Measurements from ENCODE around the gene PAQR3.
"Not testable (repeated sequence)": the region's sequence is repeated elsewhere in the genome, so short reads cannot be mapped to it uniquely, and the experiment has no call there.

Gene PAQR3

GRCh38 chr4:78926826-78927225 is 12.4 kb downstream of the PAQR3 start:
- Histone ChIP-seq H3K27me3 (replicated peaks; ENCODE audit: control insufficient read depth, insufficient read depth, low read length) (no peaks in the 10 kb centered on the region), H3K4me3 (replicated peaks; ENCODE audit: low read depth, low read length) (no peak overlapping the region), H3K36me3 (ENCODE audit: control insufficient read depth, insufficient read depth, low read length) (no peaks in the 10 kb centered on the region)
- TF ChIP-seq, protein P1, sequence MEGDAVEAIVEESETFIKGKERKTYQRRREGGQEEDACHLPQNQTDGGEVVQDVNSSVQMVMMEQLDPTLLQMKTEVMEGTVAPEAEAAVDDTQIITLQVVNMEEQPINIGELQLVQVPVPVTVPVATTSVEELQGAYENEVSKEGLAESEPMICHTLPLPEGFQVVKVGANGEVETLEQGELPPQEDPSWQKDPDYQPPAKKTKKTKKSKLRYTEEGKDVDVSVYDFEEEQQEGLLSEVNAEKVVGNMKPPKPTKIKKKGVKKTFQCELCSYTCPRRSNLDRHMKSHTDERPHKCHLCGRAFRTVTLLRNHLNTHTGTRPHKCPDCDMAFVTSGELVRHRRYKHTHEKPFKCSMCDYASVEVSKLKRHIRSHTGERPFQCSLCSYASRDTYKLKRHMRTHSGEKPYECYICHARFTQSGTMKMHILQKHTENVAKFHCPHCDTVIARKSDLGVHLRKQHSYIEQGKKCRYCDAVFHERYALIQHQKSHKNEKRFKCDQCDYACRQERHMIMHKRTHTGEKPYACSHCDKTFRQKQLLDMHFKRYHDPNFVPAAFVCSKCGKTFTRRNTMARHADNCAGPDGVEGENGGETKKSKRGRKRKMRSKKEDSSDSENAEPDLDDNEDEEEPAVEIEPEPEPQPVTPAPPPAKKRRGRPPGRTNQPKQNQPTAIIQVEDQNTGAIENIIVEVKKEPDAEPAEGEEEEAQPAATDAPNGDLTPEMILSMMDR (IDR thresholded peaks at IDR 0.05; ENCODE audit: insufficient read depth, low read length, poor library complexity, severe bottlenecking): no peak
- no peak for DNase-seq (ENCODE audit: extremely low read depth, insufficient read length)

DNA sequence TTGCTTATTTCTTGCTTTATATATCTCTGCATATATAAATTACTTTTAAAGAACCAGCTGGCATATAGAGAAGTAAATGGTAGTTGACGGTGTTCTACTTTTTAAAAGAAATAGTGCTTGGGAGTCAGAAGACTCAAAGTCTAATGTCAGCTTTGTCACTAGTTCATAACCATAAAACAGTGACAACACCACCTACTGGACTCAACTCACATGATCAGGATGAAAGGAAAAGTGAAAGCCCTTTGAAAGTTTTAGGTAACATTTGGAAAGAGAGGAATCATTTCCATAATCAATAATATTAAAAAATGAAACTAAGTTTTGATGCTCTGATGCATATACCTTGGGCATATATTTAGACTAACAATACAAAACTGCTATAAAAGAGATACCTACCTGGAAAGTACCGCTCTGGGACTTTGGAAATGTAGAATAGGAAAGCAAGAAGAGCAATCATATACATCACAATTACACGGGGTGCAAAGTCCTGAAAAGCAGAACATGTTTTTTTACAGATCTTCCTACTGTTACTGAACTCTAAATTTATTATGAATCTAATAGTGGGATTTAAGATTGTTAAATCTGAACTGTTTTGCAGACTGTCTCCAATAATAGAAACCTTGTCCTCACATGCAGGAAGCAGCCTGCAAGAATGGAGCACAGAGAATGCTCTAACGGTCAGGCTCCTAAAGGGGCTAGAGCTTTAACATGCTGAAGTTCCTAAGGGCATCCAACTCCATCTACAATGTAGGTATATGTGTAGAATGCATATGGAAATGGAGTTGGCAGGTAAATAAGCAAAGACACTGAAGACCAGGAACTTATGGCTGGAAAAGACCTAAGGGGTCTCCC is 15.6 kb downstream of the PAQR3 start:
- TF ChIP-seq, protein P1 (IDR thresholded peaks at IDR 0.05; ENCODE audit: insufficient read depth, low read length, poor library complexity, severe bottlenecking): peak; percentile 21
- H3K36me3 ChIP-seq (ENCODE audit: control insufficient read depth, insufficient read depth, low read length): no peaks in the 10 kb centered on the region

GRCh38 chr4:78922207-78922606 is 17.0 kb downstream of the PAQR3 start:
- Histone ChIP-seq H3K27me3 (replicated peaks; ENCODE audit: control insufficient read depth, insufficient read depth, low read length) (no peaks in the 10 kb centered on the region), H3K4me3 (replicated peaks; ENCODE audit: low read depth, low read length) (no peak overlapping the region), H3K36me3 (ENCODE audit: control insufficient read depth, insufficient read depth, low read length) (no peaks in the 10 kb centered on the region)
- no peak for DNase-seq (ENCODE audit: extremely low read depth, insufficient read length)
- TF ChIP-seq, protein P1 (IDR thresholded peaks at IDR 0.05; ENCODE audit: insufficient read depth, low read length, poor library complexity, severe bottlenecking): no peak

More for the DNA sequence above, 15.6 kb downstream of the PAQR3 start:
- Histone ChIP-seq H3K4me3 (replicated peaks; ENCODE audit: low read depth, low read length) (no peak overlapping the region), H3K27me3 (replicated peaks; ENCODE audit: control insufficient read depth, insufficient read depth, low read length) (no peaks in the 10 kb centered on the region)
- DNase-seq (ENCODE audit: extremely low read depth, insufficient read length): no peak

GRCh38 chr4:78910612-78911011 is 28.6 kb downstream of the PAQR3 start:
- TF ChIP-seq, protein P1 (IDR thresholded peaks at IDR 0.05; ENCODE audit: insufficient read depth, low read length, poor library complexity, severe bottlenecking): no peak

GRCh38 chr4:78908974-78909373 is 30.3 kb downstream of the PAQR3 start:
- H3K36me3 ChIP-seq (ENCODE audit: control insufficient read depth, insufficient read depth, low read length); DNase-seq (ENCODE audit: extremely low read depth, insufficient read length); H3K27me3 ChIP-seq (replicated peaks; ENCODE audit: control insufficient read depth, insufficient read depth, low read length); H3K4me3 ChIP-seq (replicated peaks; ENCODE audit: low read depth, low read length): not testable (repeated sequence)

More at GRCh38 chr4:78910612-78911011, 28.6 kb downstream of the PAQR3 start:
- no peaks in the 10 kb centered on the region for H3K27me3 ChIP-seq (replicated peaks; ENCODE audit: control insufficient read depth, insufficient read depth, low read length)
- no peak overlapping the region for H3K4me3 ChIP-seq (replicated peaks; ENCODE audit: low read depth, low read length)
- peaks cover 6% of the 10 kb centered on the region for H3K36me3 ChIP-seq (ENCODE audit: control insufficient read depth, insufficient read depth, low read length)
- no peak for DNase-seq (ENCODE audit: extremely low read depth, insufficient read length)

GRCh38 chr4:78907638-78908037 is 31.6 kb downstream of the PAQR3 start:
- peaks cover 6% of the 10 kb centered on the region for H3K36me3 ChIP-seq (ENCODE audit: control insufficient read depth, insufficient read depth, low read length)
- TF ChIP-seq, protein P1 (IDR thresholded peaks at IDR 0.05; ENCODE audit: insufficient read depth, low read length, poor library complexity, severe bottlenecking): no peak
- H3K4me3 ChIP-seq (replicated peaks; ENCODE audit: low read depth, low read length): no peak overlapping the region
- no peak for DNase-seq (ENCODE audit: extremely low read depth, insufficient read length)
- no peaks in the 10 kb centered on the region for H3K27me3 ChIP-seq (replicated peaks; ENCODE audit: control insufficient read depth, insufficient read depth, low read length)
